ENCODE measurements around the gene SURF4. TPM values are rescaled to one million over a fixed set of nuclear protein-coding genes. Genes with fewer than 3 reads are reported as not detected.
A peak's percentile ranks its signal among the peaks of the same experiment; 100 is the strongest.
"Not testable (repeated sequence)": the region's sequence is repeated elsewhere in the genome, so short reads cannot be mapped to it uniquely, and the experiment has no call there.

SURF4 gene
- total and polyA plus RNA-seq, 8 donors = 26.4 to 200 (median 132) TPM

DNA sequence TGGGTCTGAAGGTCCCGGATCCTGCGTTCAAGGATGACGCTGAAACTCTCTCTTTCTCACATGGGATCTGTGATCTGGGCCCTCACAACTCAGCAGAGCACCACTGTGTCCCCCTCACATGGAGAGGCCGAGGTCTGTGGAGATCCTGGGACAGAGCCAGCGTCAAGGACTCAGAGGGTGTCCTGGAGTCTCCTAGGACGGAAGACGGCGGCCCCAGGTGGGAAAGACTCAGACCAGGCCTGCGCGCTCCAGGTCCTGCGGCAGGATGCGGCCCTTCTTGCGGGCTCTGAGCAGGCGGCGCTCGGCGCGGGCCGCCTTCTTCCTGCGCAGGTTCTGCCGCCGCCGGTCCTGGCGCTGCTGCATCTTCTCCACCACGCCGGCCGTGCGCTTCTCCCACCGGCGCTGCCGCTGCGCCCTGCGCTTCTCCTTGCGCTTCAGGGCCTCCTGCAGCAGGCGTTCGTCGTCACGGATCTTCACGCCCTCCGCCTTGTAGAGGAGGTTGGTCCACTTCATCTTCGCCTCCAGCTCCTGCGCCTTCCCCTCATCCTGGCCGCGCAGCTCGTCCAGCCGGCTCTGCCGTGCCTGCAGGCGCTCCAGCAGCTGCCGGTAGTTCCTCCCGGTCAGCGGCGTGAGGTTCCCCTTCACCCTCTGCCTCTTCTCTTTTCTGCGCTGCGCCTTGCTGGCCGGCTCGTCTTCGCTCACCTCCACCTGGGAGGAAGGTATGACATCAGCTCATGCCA is 44.0 kb downstream of the SURF4 start:
- DNase-seq = no peak
- Histone ChIP-seq H3K4me3 (no peak overlapping the region), H3K4me1 (peaks cover 21 to 33% (median 27%) of the 10 kb centered on the region in 4 donors), H3K9me3 (no peaks in the 10 kb centered on the region), H3K27ac (no peak overlapping the region), H3K27me3 (no peaks in the 10 kb centered on the region), H3K36me3 (peaks cover 41 to 52% (median 48%) of the 10 kb centered on the region in 4 donors)
- intact Hi-C loops (cut with DNase I; ENCODE audit: low total_unique reads) = no loop called here
- TF ChIP-seq POLR2AphosphoS5 (IDR thresholded peaks at IDR 0.05) (no peak), POLR2A (IDR thresholded peaks at IDR 0.05) (no peak), EP300 (IDR thresholded peaks at IDR 0.05) (no peak)
- TF ChIP-seq, protein P1, sequence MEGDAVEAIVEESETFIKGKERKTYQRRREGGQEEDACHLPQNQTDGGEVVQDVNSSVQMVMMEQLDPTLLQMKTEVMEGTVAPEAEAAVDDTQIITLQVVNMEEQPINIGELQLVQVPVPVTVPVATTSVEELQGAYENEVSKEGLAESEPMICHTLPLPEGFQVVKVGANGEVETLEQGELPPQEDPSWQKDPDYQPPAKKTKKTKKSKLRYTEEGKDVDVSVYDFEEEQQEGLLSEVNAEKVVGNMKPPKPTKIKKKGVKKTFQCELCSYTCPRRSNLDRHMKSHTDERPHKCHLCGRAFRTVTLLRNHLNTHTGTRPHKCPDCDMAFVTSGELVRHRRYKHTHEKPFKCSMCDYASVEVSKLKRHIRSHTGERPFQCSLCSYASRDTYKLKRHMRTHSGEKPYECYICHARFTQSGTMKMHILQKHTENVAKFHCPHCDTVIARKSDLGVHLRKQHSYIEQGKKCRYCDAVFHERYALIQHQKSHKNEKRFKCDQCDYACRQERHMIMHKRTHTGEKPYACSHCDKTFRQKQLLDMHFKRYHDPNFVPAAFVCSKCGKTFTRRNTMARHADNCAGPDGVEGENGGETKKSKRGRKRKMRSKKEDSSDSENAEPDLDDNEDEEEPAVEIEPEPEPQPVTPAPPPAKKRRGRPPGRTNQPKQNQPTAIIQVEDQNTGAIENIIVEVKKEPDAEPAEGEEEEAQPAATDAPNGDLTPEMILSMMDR (IDR thresholded peaks at IDR 0.05) = no peak
- WGBS, 5 donors = 94 to 98% (median 96%) methylated on average over 37 to 57 of the region's 57 CpGs

DNA sequence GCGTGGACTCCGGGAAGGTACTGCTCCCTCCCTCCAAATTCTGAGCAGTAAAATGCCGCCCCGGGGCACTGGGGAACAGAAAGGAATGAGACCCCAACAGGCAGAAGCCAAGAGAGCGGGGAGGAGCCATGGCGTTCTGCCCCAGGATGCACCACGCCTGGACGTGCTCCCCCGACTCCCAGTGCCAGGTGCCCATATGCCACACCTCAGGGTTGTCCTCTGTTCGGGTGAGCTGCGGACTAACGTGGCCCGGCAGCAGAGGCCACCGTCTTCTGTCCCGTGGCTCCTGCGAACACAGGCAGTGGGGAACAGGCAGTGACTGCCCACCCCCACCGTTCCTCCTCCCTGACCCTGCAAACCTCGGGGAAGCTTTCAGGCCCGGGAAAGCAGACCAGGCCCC is 44.6 kb downstream of the SURF4 start:
- H3K27ac ChIP-seq = no peak overlapping the region
- intact Hi-C loops (cut with DNase I; ENCODE audit: low total_unique reads) = no loop called here
- 83 to 85% (median 84%) methylated on average over 18 to 19 of the region's 19 CpGs for WGBS, 5 donors
- no peaks in the 10 kb centered on the region for H3K9me3 ChIP-seq
- no peak for DNase-seq
- H3K4me3 ChIP-seq = no peak overlapping the region
- no peak for TF ChIP-seq POLR2A (IDR thresholded peaks at IDR 0.05)
- no peak for TF ChIP-seq POLR2AphosphoS5 (IDR thresholded peaks at IDR 0.05)
- no peak for TF ChIP-seq EP300 (IDR thresholded peaks at IDR 0.05)
- peaks cover 17 to 27% (median 21%) of the 10 kb centered on the region in 4 donors for H3K4me1 ChIP-seq
- peaks cover 41 to 52% (median 48%) of the 10 kb centered on the region in 4 donors for H3K36me3 ChIP-seq
- no peaks in the 10 kb centered on the region for H3K27me3 ChIP-seq

DNA sequence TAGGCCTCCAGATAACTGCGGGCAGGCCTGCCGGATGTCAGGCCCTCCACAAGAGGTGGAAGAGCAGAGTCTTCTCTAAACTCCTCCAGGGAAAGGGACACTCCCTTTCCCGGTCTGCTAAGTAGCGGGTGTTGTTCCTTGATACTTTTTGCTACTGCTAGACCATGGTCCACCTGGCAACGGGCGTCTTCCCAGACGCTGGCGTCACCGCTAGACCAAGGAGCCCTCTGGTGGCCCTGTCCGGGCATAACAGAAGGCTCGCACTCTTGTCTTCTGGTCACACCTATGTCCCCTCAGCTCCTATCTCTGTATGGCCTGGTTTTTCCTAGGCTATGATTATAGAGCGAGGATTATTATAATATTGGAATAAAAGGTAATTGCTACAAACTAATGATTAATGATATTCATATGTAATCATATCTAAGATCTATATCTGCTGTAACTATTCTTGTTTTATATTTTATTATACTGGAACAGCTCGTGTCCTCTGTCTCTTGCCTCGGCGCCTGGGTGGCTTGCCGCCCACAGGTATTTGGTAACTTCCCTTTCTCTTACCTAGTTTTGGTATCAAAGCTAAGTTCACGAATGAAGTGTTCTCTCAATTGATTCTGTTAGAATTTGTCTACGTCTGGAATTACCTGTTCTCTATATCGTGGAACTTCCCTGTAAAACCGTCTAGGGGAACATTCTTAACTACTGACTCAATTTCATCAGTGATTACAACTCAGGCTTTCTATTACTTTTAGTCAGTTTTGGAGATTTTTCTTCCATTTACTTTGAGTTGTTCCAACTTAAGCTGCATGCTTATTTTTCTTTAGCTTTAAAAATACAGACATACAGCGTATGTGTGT is 46.3 kb downstream of the SURF4 start:
- intact Hi-C loops (cut with DNase I; ENCODE audit: low total_unique reads) = loop anchor here (5.0 kb wide), 1 partner anchor 142 kb away; no protein-coding TSS in a partner anchor
- TF ChIP-seq POLR2AphosphoS5 (IDR thresholded peaks at IDR 0.05) = peak in 1 of 3 donors; percentile 29
- TF ChIP-seq, protein P1 (IDR thresholded peaks at IDR 0.05) = peak in 5 of 7 experiments; percentile 44 to 69 (median 57)
- peaks cover 40 to 50% (median 48%) of the 10 kb centered on the region in 4 donors for H3K36me3 ChIP-seq
- not testable (repeated sequence) for H3K9me3 ChIP-seq, H3K27ac ChIP-seq, H3K4me3 ChIP-seq, H3K27me3 ChIP-seq
- peaks cover 8 to 12% (median 11%) of the 10 kb centered on the region in 4 donors for H3K4me1 ChIP-seq
- WGBS, 5 donors = 55 to 64% (median 60%) methylated on average over 21 of the region's 21 CpGs
- peak in 1 of 2 donors; percentile 61 for DNase-seq

DNA sequence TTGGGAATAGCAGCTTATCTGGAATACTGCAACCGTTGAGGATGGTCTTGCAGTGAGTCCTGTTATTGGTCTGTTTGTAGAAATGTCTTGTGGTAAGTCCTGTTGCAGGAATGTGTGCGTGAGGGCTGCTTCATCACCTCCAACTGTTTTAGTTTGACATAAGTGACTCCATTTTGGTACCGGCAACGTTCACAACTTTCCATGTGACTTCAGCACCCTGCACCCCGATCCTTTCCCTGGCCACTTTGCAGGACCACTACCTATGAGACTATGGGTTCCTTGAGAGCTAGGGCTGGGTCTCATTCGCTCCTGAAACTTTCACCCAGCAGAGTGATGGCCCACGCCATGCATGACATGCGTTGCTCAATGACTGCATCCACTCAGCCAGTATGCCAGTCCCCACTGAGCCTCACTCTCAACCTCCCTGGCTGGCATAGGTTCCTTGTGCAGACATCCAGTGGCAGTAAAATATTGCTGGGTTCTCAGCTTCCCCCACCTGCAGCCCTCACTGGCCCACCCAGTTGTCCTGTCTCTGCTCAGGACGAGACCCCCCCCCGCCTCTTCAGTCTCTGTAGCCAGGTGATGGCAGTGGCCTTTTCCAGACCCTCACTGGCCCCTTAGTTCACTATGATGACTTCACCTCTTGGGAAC is 47.9 kb downstream of the SURF4 start:
- no peaks in the 10 kb centered on the region for H3K4me1 ChIP-seq
- 87 to 96% (median 92%) methylated on average over 10 of the region's 10 CpGs for WGBS, 5 donors
- intact Hi-C loops (cut with DNase I; ENCODE audit: low total_unique reads) = loop anchor here (5.0 kb wide), 1 partner anchor 141 kb away; no protein-coding TSS in a partner anchor
- no peak overlapping the region for H3K27ac ChIP-seq
- H3K4me3 ChIP-seq = no peak overlapping the region
- no peaks in the 10 kb centered on the region for H3K9me3 ChIP-seq
- no peaks in the 10 kb centered on the region for H3K27me3 ChIP-seq
- TF ChIP-seq, protein P1 (IDR thresholded peaks at IDR 0.05) = no peak
- TF ChIP-seq EP300 (IDR thresholded peaks at IDR 0.05) (no peak), POLR2A (IDR thresholded peaks at IDR 0.05) (no peak), POLR2AphosphoS5 (IDR thresholded peaks at IDR 0.05) (no peak)
- no peak for DNase-seq
- H3K36me3 ChIP-seq = peaks cover 24 to 34% (median 32%) of the 10 kb centered on the region in 4 donors

- DNase-seq, H3K9me3 ChIP-seq, H3K27me3 ChIP-seq, H3K27ac ChIP-seq, H3K4me3 ChIP-seq, H3K4me1 ChIP-seq: not testable (repeated sequence)
- intact Hi-C loops (cut with DNase I; ENCODE audit: low total_unique reads) = loop anchor here (5.0 kb wide), 1 partner anchor 140 kb away; no protein-coding TSS in a partner anchor
- peaks cover 15 to 24% (median 23%) of the 10 kb centered on the region in 4 donors for H3K36me3 ChIP-seq
- WGBS, 5 donors = 88 to 95% (median 88%) methylated on average over 6 of the region's 6 CpGs
Observed at GRCh38 chr9:133327021-133327420, 48.8 kb downstream of the SURF4 start.
